Epithelial cell of esophagus (primary cell): ENCODE data around the gene CDH3.

Experiments
- DNase-seq: peaks from one replicate; pipeline ENCODE4 v3.0.0; 2010; ENCODE audit warnings: low read depth
- H3K4me3 ChIP-seq: 2 replicates; pipeline ENCODE4 v1.5.1; 2011; ENCODE audit warnings: mild to moderate bottlenecking, low read length, control low read depth
- TF ChIP-seq, protein P1 (sequence below): IDR thresholded peaks from 2 replicates; pipeline ENCODE4 v1.5.1; 2011; ENCODE audit warnings: low read depth, mild to moderate bottlenecking, low read length, control low read depth, inconsistent platforms; ENCODE audit not compliant: insufficient read depth; ENCODE audit errors: missing control alignments

Gene CDH3

DNA sequence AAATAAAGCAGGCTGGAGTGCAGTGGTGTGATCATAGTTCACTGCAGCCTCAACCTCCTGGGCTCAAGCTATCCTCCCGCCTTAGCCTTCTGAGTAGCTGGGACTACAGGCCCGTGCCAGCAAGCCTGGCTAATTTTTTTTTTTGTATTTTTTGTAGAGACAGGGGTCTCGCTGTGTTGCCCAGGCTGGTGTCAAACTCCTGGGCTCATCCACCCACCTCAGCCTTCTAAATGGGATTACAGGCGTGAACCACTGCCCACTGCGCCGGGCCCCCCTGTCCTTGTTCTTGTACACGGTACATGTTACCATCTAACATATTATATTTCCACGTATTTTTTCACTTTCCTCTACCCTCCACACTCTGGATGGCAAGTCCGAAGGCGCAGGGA lies 3.1 kb upstream of the CDH3 start:
- no peak for DNase-seq
- TF ChIP-seq, protein P1, sequence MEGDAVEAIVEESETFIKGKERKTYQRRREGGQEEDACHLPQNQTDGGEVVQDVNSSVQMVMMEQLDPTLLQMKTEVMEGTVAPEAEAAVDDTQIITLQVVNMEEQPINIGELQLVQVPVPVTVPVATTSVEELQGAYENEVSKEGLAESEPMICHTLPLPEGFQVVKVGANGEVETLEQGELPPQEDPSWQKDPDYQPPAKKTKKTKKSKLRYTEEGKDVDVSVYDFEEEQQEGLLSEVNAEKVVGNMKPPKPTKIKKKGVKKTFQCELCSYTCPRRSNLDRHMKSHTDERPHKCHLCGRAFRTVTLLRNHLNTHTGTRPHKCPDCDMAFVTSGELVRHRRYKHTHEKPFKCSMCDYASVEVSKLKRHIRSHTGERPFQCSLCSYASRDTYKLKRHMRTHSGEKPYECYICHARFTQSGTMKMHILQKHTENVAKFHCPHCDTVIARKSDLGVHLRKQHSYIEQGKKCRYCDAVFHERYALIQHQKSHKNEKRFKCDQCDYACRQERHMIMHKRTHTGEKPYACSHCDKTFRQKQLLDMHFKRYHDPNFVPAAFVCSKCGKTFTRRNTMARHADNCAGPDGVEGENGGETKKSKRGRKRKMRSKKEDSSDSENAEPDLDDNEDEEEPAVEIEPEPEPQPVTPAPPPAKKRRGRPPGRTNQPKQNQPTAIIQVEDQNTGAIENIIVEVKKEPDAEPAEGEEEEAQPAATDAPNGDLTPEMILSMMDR: no peak
- no peak overlapping the region for H3K4me3 ChIP-seq

DNA sequence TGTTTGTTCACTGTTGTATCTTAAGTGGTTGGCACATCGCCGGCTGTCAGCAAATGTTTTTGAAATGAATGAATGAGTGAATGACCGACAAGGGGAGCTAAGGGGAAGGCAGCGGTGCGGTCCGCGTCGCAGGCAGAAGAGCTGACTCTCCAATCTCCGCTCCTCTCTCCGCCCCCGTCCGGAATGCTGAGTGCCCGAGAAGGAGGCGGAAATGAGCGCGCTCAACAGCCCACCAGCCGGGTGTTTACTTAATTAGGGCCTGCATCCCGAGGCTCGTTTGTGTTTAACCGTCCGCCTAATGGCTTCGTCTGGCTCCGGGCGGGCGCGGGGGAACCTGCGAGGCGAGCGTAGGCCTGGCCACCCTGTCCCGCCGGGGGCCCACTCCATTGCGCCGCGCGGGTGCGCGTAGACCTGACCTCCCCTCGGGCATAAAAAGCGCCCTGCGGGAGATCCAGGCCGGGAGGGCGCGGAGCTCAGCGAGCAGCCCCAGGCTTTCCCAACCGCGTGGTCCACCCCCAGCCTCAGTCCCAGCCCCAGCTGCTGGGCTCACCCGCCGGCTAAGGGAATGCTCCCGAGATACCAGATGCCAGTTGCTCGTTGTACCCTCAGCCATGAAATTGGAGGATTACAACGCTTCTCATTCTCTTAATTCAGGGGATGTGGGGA lies 2.5 kb upstream of the CDH3 start:
- TF ChIP-seq, protein P1: no peak
- peak; percentile 81 for DNase-seq
- H3K4me3 ChIP-seq: no peak overlapping the region

DNA sequence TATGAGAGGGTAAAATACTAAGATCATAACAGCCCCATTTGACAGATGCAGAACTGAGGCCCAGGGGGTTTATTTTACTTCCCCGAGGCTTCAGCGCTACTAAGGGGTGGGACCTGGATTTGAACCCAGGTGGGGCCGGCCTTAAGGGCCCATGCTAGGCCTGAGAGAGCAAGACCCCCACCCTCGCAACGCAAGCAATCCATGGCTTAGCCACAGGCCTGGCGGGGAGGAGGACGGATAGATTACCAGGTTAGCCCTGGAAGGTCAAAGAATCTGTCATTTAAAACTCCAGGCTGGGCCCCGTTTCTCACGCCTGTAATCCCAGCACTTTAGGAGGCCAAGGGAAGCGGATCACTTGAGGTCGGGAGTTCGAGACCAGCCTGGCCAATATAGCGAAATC lies 1.9 kb upstream of the CDH3 start:
- TF ChIP-seq, protein P1: no peak
- H3K4me3 ChIP-seq: no peak overlapping the region
- no peak for DNase-seq

DNA sequence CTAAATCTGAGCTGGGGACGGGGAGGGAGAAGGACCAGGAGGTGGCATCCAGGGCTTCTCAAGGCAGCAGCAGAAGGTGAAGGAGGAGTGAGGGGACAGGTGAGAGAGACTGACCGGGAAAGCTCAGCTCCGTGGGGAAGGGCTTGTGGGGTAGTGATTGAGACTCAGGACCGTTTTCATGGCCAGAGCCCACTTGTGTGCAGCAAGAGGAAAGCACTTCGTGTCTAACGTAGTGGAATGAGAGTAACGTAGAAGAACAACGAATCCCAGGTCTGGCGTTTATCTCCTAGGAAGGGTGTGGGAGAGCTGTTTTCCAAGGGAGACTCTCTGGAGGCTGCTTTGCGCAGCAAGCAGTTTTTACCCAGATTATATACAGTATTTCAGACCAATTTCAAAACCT lies 1.3 kb upstream of the CDH3 start:
- TF ChIP-seq, protein P1: no peak
- DNase-seq: no peak
- no peak overlapping the region for H3K4me3 ChIP-seq

DNA sequence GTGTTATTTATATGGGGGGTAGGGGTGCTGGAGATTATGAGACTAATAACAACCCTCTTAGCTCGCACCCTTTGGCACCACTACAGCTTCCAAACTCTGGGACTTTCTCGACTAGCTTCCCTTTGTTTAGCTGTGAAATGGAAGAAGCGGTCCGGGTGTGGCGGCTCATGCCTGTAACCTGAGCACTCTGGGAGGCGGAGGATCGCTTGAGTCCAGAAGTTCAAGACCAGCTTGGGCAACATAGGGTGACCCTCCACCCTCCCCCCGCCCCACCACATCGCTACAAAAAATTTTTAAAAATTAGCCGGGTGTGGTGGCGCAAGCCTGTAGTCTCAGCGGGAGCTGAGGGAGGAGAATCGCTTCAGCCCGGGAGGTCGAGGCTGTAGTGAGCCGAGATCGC lies 814 bp upstream of the CDH3 start:
- TF ChIP-seq, protein P1: no peak
- H3K4me3 ChIP-seq: peak overlapping the region; percentile 88
- DNase-seq: peak; percentile 69

DNA sequence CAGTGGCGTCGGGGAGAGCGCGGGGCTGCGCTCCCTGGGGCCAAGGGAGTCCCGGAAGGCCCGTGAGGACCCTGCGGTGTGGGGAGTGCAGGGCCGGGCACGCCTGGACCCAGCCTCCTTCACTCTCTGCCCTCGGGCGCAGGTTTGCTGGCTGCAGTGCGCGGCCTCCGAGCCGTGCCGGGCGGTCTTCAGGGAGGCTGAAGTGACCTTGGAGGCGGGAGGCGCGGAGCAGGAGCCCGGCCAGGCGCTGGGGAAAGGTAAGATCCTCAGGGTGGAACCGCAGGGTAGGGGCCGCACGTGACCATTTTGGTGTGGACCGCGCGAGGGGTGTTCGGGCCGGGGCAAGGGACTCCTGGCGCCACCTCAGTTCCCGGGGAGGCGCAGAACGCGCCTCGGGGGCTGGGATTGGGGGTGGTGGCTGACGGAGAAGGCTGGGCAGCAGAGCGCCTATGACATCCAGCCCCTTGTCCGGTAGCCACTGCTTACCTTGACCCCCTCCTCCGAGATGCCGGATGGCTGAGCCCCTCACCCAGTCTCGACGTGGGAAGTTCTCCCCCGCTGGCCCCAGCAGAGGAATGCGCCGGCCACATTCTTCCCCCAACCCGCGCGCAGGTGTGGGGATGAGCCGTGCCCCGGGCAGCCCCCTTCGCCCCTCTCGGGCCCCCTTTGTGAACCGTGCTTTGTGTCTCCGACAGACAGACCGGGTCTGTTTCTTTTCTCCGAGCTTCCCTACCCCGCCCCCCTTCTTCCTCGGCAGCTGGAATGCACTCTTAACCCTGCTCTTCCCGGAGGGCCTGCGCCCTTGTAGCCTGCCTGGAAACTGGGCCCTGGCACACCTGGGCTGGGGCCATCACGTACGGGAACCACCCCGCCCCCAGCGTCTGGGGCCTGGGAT lies 631 bp downstream of the CDH3 start:
- TF ChIP-seq, protein P1: no peak
- DNase-seq: peak; percentile 44
- peak overlapping the region; percentile 88 for H3K4me3 ChIP-seq
